G401 (cell line): ENCODE data around the gene ZFAND6. TPM values are rescaled to one million over a fixed set of nuclear protein-coding genes. Genes with fewer than 3 reads are reported as not detected.
A peak's percentile ranks its signal among the peaks of the same experiment; 100 is the strongest.
"Not testable (repeated sequence)": the region's sequence is repeated elsewhere in the genome, so short reads cannot be mapped to it uniquely, and the experiment has no call there.

Experiments
- DNase-seq: peaks from one replicate; pipeline ENCODE4 v3.0.0-alpha.2; 2015; ENCODE audit warnings: low spot score
- in situ Hi-C: cut with HindIII; loops from 2 replicates; pipeline ENCODE4 v1.10.0; 2016; ENCODE audit warnings: low sequenced_read_pairs, mixed read lengths
- total RNA-seq: library from RNA; depleted of rRNA; stranded (reverse); fragments of >200 nt; shearing (Covaris generic); gene quantifications from 2 replicates; pipeline ENCODE4 v1.2.3, GENCODE V29; 2014

Gene ZFAND6
- total RNA-seq, 1 experiment from 2014 or later = 196 TPM

DNA sequence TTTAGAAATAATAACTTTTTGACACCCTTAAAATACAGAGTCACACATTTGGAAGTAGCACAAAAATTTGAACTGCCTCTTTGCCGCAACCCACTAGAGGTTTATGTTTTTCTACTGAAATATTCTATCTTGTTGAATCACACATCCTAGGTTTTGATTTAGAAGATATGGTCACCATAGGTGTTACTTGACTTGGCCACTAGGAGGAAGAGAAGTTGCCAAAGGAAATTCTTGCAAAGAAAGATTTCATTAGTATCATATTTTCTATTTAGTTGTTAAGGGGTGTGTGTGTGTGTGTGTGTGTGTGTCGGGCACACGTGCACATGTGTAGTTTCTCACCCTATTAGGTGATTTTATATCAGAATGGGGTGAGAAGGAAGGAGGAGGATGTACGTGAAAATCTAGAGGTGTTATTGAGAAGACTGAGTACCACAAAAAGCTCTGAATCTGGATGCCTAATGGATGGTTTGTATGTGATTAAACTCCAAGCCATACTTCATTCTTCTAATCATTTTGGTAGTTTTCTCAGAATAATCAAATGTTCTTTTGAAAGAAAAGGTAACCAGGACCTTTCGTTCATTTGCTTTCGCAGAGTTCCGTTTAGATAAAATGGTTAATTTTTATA, 31.5 kb downstream of the ZFAND6 start:
- no peak for DNase-seq
- in situ Hi-C loops = no loop called here

DNA sequence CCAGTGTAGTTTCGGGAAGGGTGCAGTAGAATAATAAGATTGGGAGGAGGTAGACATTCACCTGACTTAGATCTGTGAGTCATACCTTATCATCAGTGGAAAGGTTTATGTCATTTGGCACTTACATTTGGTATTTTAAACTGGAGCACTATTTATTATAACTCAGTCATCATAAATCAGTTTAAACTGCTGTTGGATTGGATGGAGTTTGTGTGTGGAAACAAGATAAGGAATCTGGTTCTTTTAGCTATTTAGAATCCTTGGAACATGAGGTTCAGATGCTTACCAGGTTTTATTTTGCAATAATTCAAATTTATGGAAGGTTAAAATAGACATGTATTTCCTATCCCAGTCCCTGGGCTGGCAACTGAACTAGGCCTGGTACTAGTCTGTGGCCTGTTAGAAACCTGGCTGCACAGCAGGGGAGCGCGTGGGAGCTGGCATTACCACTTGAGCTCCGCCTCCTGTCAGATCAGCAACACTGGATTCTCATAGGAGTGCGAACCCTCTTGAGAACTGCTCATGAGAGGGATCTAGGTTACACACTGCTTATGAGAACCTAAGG, 34.5 kb downstream of the ZFAND6 start:
- in situ Hi-C loops = no loop called here
- DNase-seq = peak; percentile 78

DNA sequence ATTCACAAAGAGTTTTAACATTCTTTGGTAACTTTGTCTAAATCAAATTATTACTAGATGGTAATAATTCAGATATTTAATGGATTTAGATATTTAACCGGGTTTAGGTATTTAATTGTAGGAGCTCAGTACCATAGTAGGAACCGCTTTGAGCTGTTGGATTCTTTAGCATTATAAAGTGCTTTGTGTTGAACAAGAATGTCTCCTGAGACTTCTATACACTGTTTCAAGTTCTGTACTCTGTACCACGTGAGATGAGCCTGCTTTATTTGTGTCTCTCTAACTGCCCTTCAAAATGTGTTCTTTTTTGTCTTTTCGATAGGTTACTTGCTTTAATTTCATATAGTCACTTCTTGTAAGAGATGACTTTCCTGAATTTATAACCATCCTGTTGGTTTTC, 36.0 kb downstream of the ZFAND6 start:
- in situ Hi-C loops = no loop called here
- DNase-seq = no peak

DNA sequence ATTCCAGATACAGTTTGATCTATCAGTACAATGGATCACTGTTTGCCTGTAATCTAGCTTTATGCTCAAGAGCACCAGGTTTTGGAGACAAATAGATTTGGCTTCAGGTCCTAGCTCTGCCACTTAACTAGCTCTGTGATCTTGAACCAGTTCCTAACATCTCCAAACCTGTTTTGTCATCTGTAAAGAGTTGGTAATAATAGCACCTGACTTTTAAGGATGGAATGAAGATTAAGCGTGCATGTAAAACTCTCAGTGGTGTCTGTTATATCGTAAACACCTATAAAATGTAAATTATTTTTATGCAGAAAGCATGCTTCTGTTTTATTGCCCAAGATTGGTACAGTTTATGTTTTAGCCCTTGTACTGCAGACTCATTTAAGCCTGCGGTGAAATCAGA, 36.5 kb downstream of the ZFAND6 start:
- no peak for DNase-seq
- in situ Hi-C loops = no loop called here

DNA sequence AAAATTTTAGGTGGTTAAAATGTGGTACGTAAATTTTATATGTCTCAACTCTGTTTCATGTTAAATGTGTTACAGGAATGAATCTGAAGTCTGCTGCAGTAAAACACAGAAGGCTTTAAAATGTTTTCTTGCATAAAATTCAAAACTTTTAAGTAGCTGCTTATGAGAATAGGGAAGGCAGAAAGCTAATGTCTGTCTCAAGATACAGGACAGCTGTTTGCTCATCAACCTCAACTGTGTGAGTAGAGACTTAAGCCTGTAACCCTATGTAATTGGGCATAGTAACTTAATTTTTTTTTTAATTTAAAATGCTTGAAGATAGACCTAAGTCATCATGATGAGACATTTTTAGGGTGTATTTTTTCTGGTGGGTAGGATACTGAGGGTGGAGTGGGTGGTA, 38.9 kb downstream of the ZFAND6 start:
- in situ Hi-C loops = no loop called here
- no peak for DNase-seq

DNA sequence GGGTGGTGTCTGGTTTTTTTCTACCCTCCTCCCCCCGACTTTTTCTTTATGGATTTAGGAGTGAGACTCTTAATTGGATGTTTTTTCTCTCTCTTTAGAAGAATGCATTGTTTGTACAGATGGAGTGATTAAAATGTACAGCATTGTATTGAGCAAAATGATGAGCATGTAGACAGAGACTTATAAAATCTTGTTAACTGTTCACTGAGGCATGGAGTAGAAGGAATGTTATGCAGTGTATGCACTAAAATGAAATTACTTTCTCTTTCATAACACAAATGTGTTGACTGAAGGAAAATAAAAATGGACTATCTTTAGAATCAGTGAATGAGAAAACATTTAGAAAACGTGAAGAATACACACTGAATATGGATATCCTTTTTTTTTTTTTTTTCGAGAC, 39.8 kb downstream of the ZFAND6 start:
- no peak for DNase-seq
- in situ Hi-C loops = no loop called here

DNA sequence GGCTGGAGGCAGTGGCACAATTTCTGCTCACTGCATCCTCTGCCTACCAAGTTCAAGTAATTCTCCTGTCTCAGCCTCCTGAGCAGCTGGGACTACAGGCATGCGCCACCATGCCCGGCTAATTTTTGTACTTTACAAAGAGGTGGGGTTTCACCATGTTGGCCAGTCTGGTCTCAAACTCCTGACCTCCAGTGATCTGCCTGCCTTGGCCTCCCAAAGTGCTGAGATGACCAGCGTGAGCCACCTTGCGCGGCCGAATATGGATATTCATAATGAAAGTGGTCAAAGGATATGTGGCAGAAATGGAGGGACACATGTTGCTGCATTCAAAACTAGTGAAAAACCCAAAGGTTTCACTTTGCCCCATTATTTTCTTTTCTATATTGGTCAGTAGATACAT, 40.2 kb downstream of the ZFAND6 start:
- DNase-seq, in situ Hi-C loops: not testable (repeated sequence)

DNA sequence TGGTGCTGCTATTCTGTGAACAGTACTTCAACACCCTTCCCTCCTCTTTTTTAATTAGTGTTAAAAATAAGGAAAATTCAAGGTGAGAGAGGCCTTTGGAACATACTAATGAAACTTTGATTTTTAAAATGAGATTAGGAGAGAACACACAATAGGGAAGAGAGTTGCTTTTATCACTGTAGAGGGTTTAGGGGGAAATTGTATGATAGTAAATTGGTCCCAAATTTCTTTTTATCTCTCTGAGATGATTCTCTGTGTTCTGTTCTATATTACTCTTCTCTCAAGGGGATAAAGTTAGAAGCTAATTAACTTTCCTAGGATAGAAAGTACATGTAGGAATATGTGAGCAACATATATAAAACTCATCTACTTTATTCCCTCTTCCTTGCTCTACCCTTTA, 40.8 kb downstream of the ZFAND6 start:
- in situ Hi-C loops = no loop called here
- no peak for DNase-seq

DNA sequence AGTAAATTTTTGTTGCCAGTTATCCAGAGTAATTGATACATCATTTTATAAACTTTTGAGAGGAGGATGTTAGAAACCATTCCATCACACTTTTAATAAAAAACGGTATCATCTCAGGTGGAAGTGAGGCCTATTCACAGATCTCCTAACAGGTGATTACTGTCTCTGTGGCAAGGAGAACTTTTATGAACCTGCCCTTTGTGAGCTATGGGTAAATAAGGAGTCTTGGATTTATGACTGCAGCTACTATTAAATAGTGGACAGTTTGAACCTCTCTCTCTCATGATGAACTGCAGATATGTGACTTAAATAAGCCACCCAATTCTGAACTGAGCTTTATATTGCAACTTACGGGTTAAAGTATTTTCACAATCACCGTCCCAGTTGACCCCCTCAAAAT, 45.7 kb downstream of the ZFAND6 start:
- in situ Hi-C loops = no loop called here
- DNase-seq = no peak

DNA sequence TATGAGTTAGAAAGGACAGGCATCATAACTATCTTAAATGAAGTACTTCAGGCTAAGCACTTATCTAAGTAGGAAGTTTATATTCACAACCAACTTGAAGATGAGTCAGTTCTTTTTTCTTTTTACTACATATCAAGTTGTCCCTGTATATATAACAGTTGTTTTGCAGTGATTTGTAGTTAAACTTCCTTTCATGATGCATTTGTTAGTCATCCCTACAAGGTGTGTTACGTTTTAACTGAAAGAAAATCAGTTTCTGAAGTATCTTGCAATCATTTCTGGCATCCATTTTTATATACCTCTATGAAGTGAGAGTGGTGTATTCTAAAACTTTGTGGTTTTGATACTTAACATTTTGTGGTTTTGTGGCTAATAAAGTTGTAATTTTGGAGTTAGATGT, 46.1 kb downstream of the ZFAND6 start:
- no peak for DNase-seq
- in situ Hi-C loops = no loop called here

DNA sequence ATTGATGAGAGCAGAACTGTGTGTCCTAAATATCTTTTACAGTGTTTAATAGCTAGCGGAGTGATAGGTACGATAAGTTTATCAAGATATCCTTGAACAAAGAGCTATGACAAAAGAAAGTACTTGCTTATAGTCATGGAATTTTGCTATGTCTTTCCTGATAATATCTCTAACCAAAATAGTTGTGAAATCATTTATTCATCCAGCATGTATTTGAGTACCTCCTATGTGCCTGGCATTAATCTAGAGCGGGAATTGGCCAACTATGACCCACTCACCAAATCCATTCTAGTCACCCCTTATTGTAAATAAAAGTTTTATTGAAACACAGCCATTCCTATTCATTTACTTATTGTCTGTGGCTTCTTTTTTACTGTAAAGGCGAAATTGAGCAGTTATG, 46.6 kb downstream of the ZFAND6 start:
- in situ Hi-C loops = no loop called here
- no peak for DNase-seq

DNA sequence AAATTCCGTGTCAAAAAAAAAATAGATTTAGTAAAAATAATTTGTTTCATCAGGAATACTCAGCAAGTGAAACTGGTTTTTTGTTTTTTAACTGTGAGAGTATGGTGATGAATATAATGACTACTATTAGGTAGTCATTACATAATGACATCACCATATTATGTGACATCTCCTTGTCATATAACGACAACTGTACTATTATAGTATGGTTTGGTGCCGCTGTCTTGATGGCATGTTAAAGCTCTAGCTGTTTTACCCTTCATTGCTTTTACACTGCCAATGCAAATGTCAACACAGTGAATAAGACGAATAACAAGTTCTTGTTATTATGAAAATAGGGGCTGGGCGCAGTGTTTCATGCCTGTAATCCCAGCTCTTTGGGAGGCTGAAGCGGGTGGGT, 47.7 kb downstream of the ZFAND6 start:
- no peak for DNase-seq
- in situ Hi-C loops = no loop called here

DNA sequence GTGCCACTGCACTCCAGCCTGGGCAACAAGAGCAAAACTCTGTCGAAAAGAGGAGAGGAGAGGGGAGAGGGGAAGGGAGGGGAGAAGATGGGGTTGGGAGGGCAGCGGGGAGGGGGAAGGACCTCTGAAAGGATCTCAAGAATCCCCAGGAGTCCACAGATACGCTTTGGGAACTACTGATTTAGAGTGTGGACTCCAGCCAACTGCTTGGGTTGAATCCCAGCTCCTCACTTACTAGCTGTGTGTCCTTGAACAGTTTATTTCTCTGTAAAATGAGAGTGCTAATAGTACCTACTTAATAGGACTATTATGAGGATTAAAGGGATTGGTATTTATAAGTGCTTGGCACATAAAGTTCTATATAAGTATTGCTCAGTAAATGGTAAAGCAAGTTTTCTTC, 48.3 kb downstream of the ZFAND6 start:
- DNase-seq = peak; percentile 28
- in situ Hi-C loops = no loop called here

DNA sequence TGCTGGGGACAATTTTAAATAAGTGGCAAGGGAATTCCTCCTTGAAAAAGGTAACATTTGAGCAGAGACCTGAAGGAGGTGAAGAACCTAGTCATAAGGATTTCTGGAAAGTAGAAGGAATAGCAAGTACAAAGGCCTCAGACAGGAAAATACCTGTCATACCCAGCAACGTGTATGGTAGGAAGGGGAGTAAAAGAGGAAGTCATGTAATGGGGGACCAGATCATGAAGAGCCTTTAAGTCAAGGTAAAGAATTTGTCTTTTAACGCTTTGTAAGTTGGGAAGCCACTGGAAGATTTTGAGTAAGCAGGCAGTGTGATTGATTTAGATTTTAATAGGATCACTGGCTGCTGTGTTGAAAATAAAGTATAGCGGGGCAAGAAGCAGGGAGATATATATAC, 49.9 kb downstream of the ZFAND6 start:
- DNase-seq = no peak
- in situ Hi-C loops = no loop called here

DNA sequence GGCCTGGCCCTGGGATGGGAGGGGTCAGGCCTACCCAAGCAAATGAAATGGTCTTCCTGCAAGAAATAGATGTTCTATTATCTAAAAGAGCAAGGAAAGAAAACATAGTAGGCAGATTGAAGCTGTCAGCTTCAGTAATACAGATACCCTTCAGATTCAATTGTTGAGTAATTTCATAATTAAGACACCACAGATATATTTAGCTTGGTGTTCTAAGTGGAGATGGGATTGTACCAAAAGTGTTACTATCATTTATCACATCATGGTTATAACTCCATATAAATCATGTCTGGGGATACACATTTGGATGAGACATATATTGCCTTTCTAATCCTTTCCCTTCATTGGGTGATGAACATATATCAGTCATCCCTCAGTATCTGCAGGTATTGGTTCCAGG, 51.4 kb downstream of the ZFAND6 start:
- DNase-seq = no peak
- in situ Hi-C loops = no loop called here

DNA sequence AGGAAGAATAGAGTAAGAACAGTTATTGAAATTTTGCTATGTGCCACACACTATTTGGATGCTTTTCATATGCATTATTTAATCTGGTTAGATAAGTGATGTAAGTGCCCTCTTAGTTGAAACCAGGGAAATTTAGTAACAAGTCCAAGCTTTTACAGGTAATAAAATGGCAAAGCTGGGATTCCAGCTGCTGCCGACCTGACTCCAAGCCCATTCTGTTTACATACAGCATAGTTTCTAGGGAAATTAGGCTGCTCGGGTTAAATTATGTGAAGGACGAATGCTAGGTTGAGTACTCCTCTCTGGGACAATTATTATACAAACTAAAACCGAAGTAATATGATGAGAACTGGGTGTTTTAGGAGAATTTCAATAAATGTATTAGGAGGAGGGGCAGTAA, 54.6 kb downstream of the ZFAND6 start:
- DNase-seq = peak; percentile 24
- in situ Hi-C loops = no loop called here

DNA sequence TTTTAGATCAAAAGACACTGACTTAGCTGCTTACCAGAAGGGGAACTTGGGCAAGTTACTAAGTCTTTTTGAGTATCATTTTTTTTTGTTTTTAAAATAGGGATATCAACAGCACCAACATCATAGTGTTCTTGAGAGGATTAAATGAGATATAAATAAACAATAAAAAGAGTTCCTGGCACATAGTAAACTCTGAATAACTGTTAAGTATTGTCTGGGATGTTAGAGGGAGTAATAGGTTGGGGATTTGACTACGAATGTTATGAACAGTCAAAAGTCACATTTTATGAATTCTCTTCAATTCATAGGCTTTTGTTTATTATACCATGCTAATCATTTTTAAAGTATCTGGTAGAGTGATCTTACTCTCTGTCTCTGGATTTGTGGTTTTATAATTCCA, 55.5 kb downstream of the ZFAND6 start:
- in situ Hi-C loops = no loop called here

DNA sequence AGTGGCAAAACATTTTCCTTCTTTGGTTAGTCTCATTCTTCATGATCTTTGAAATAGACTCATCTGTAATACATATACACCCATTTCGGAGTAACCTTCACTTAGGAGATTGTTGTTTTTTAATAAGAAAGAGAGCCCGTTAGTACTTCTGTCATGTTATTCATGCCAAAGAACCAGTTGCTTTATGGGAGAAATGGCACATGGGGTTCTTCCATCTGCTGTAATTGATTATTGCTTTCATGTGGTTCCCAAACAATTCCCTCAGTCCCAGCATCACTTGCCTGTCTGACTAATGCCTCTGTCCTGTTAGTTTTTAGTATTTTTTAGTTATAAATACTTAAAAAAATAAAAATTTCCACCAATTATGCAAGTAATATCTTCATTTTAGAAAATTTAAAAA, 59.5 kb downstream of the ZFAND6 start:
- peak; percentile 71 for DNase-seq
- in situ Hi-C loops = no loop called here

More for the DNA sequence above, 55.5 kb downstream of the ZFAND6 start:
- DNase-seq = no peak

DNA sequence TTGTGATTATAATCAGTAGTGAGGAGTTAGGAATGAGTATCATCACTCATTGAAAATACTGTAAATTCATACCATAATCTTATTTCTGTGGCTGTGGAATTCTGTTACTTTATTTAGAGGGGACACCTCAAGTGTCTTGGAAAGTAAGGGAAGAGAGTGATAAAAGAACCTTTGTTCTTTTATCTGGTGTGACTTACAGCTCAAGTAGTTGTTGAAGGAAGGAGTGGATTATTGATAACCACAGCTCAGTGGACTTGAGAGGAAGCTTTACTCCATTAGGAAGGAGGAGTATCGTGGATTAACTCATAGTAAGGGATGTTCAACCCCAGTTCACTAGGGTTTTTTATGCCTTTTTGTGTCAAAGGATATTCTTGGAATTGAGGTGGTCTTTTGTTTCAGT, 61.2 kb downstream of the ZFAND6 start:
- in situ Hi-C loops = no loop called here
- DNase-seq = no peak

DNA sequence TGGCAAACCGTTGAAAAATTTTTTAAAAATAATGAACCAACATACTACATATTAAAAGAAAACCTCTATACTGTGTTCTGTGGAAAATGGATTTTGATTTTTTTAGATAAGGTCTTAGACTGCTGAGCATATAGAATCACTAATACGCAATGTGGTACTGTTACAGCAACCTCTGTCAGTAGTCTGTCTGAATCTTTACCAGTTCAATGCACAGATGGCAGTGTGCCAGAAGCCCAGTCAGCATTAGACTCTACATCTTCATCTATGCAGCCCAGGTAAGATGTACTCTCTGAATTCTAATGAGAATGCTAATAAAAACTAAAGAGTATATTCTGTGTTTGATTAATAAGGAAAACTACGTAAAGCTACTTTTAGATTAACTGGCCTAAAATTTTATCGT, 62.1 kb downstream of the ZFAND6 start:
- in situ Hi-C loops = no loop called here
- DNase-seq = peak; percentile 51

DNA sequence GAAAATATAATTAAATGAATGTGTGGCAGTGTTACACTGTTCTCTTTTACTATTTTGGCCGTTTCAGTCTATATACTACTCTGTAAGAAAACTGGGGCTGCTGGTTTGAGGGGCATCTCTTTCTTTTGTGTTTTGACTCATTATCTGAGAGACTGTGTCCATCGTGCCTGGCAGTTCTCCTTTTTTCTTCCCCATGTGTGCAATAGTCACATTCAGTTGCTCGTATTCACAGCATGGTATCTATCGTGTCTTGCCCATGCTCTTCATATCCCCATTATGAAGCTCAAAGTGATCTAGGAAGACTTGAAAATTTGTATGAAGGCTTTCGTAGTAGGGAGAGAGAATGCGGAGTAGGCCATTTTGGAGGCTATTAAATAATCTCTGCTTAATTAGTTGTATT, 63.6 kb downstream of the ZFAND6 start:
- in situ Hi-C loops = no loop called here
- no peak for DNase-seq
